ENCODE data around the gene CEP72.

CEP72 gene

DNA sequence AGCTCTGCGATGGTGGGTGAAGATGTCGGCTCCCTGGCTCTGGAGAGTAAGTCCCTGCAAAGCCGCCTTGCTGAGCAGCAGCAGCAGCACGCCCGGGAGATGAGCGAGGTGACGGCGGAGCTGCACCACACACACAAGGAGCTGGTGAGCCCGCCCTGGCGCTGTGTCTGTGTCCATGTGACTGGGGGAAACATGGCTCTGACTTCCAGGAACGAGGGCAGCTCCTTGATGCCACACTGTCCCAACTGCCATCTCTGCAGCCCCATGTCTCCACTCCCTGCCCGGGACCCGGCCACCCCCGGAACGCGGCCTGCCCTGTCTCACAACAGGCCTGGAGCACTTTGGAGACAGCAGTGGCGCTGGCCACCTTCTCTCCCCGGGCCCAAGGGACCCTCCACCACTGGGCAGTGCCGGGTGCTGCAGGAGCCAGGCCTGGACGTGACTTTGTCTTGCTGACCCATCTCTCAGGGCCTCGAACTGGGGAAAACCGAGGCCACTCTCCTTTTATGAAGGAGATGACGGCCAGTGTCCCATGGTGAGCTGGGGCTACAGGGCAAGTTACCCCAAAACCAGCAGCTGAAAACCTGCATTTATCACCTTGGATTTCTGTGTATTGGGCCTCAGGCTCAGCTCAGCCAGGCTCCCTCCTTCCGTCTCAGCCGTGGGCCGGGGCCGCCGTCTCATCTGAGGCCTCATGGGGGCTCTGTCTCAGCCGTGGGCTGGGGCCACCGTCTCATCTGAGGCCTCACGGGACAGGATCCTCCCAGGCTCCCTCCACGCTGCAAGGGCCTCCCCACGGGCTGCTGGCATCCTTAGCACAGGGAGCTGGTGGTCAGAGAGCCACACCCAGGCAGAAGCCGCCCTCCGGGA is 28.6 kb downstream of the CEP72 start:
- TF ChIP-seq, protein P1, sequence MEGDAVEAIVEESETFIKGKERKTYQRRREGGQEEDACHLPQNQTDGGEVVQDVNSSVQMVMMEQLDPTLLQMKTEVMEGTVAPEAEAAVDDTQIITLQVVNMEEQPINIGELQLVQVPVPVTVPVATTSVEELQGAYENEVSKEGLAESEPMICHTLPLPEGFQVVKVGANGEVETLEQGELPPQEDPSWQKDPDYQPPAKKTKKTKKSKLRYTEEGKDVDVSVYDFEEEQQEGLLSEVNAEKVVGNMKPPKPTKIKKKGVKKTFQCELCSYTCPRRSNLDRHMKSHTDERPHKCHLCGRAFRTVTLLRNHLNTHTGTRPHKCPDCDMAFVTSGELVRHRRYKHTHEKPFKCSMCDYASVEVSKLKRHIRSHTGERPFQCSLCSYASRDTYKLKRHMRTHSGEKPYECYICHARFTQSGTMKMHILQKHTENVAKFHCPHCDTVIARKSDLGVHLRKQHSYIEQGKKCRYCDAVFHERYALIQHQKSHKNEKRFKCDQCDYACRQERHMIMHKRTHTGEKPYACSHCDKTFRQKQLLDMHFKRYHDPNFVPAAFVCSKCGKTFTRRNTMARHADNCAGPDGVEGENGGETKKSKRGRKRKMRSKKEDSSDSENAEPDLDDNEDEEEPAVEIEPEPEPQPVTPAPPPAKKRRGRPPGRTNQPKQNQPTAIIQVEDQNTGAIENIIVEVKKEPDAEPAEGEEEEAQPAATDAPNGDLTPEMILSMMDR (IDR thresholded peaks at IDR 0.05), result no peak

DNA sequence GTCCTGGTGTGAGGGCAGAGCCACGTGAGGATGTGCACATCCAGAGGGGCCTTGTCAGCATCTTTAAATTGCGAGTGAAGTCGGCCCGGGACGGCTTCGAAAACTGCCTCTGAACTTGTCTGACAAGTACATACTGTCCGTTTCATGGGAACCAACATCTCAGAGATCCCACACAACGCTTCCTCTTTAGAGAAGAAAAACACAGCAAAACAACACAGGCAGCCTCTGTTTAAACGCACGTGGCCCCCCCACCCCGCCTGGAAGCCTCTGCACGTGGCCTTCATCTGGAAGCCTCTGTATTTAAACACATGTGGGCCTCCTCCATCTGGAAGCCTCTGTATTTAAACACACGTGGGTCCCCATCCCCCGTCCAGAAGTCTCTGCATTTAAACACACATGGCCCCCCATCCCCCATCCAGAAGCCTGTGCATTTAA is 29.2 kb downstream of the CEP72 start:
- TF ChIP-seq, protein P1 (IDR thresholded peaks at IDR 0.05), result no peak

DNA sequence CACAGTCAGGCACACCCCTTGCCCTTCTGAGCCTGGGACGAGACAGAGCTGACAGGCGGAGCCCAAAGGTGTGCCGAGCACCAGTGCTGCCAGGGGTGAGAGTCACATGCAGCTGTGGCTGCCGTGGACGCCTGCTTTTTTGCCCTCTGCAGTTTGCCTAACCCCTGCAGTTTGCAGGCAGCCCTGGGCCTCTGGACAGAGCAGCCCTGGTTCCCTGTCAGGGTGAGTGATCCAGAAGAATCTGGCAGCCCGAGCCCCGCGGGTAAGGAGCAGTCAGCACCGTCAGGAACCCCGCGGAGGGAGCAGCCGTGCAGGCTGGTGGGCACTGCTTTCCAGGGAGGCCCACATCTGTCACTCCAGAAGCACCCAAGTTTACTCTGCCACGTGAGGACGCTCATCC is 30.3 kb downstream of the CEP72 start:
- TF ChIP-seq, protein P1 (IDR thresholded peaks at IDR 0.05), result no peak

DNA sequence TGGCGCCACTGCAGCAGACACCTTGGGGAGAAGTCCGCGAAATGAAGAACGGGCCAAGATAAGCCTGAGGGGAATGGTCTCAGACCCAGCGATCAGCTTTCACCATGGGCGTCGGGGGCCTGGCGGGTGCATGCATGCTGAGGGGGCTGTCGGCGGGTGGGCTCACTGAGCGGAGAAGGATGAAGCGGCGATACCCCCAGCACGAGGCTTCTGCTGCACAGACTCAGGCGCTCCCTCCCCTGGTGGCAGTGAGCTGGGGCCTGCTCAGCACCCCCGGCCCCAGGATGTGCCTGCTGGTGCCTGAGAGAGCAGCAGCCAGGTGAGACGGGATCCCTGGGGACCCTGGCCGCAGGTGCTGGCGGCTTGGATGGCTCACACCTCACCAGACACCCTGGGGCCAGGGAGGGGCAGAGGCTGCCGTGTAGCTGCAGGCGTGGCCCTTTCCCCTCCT is 31.2 kb downstream of the CEP72 start:
- TF ChIP-seq, protein P1 (IDR thresholded peaks at IDR 0.05), result no peak

DNA sequence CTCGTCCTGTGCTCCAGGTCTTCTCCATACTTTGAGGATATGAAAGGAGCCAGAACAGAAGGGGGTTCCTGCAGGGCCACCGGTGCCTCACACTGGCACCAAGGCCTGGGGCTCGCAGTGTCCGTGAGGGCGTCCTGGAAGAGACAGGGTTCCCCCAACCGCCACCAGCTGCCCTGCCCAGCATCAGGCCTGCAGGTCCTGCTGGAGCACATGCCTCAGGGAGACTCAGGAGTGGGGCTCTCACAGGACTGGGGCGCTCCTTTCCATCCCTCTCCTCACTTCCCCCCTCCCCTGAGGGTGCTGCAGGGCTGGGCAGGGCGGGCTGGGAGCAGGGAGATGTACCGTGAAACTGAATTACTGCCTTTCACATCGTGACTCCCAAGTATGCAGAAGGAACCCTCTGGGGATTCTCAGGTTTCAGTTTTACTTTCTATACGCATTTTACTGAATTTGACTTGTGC is 31.7 kb downstream of the CEP72 start:
- TF ChIP-seq, protein P1 (IDR thresholded peaks at IDR 0.05), result no peak

DNA sequence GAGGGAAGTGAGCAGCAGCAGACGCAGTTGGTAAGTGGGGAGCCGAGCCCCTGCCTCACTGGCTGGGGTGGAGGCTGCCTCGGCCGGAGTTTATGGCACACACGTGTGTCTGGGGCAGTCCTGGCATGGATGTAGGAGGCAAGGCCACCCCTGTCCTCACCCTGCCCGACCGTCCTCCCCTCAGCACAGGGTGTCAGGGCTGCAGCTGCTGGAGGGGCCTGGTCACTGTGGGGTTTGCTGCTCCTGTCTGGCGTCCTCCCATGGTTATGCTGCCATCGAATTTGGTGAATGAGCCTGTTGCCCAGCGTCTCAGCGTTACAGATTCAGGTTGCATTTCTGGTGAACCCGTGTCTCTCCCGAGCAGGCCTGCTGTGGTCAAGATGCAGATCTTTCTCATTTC is 32.4 kb downstream of the CEP72 start:
- TF ChIP-seq, protein P1 (IDR thresholded peaks at IDR 0.05), result no peak

DNA sequence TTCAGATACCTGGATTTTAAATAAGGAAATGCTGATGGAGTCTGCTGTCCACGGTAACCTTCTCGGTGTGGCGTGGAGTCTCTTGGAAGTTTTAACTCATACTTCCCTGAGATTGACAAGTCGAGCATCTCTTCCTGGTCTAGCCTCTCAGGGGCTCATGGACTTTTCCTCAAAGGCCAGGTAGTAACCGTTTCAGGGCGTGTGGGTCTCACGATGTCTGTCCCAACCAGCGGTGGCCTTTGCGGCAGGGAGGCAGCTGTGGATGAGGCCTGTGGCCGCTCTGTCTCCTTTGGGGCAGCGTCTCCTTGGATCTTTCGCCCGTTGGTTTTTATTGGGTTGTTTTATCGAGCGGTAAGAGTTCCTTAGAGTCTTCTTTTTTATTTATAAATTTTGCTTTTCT is 32.8 kb downstream of the CEP72 start:
- TF ChIP-seq, protein P1 (IDR thresholded peaks at IDR 0.05), result no peak
